Bronchial epithelial cell (primary cell): ENCODE measurements around the gene ZNF564. TPM values are rescaled to one million over a fixed set of nuclear protein-coding genes. Genes with fewer than 3 reads are reported as not detected.

Source experiments
- DNase-seq: peaks from one replicate; pipeline ENCODE4 v3.0.0-alpha.2; 2010; ENCODE audit warnings: low read depth
- FAIRE-seq: peaks from 2 replicates; lab custom pipeline; 2011; peaks lifted over from hg19 to GRCh38; lab: Jason Lieb, UNC
- H3K27me3 ChIP-seq: 2 replicates; pipeline ENCODE4 v1.5.1; 2011; ENCODE audit warnings: low read length; ENCODE audit not compliant: control insufficient read depth, insufficient read depth
- H3K36me3 ChIP-seq: 2 replicates; pipeline ENCODE4 v1.5.1; 2011; ENCODE audit warnings: low read length; ENCODE audit not compliant: control insufficient read depth, insufficient read depth
- H3K4me3 ChIP-seq: 2 replicates; pipeline ENCODE4 v1.5.1; 2011; ENCODE audit warnings: mild to moderate bottlenecking, low read depth, low read length, control low read depth
- total RNA-seq: library from RNA; depleted of rRNA; stranded (reverse); fragments of >200 nt; gene quantifications from 2 replicates; pipeline ENCODE4 v1.2.1, GENCODE V29; 2014
- TF ChIP-seq, protein P1 (sequence below): IDR thresholded peaks from 2 replicates; pipeline ENCODE4 v1.5.1; 2011; ENCODE audit warnings: mild to moderate bottlenecking, moderate library complexity, low read length, control low read depth, inconsistent platforms; ENCODE audit not compliant: insufficient read depth, severe bottlenecking

The ZNF564 gene
- total RNA-seq, 1 donor from 2014 or later, result 9.0 TPM

DNA sequence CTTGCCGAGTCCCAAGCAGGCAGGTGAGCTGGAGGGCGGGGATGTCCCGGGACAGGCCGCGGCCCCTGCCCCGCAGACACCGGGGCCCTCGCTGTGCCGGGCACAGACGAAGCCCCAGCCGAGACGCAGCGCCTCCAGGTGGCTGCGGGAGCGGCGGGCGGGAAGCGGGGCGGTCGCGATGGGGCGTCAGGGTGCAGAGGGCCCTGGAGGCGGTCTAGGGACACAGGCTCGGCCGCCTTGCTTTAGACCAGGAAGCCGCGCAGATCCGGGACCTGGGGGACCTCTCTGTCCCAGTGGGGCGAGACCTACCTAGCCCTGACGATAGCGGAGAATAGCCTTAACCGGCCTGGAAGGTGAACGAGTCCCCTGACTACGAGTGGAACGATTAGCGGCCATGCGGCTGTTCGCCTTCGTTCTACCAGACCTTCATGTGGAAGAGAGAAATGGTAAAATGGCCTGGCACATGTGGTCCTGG, 4.2 kb upstream of the ZNF564 start:
- Histone ChIP-seq H3K27me3 (no peaks in the 10 kb centered on the region), H3K4me3 (no peak overlapping the region), H3K36me3 (no peaks in the 10 kb centered on the region)
- TF ChIP-seq, protein P1, sequence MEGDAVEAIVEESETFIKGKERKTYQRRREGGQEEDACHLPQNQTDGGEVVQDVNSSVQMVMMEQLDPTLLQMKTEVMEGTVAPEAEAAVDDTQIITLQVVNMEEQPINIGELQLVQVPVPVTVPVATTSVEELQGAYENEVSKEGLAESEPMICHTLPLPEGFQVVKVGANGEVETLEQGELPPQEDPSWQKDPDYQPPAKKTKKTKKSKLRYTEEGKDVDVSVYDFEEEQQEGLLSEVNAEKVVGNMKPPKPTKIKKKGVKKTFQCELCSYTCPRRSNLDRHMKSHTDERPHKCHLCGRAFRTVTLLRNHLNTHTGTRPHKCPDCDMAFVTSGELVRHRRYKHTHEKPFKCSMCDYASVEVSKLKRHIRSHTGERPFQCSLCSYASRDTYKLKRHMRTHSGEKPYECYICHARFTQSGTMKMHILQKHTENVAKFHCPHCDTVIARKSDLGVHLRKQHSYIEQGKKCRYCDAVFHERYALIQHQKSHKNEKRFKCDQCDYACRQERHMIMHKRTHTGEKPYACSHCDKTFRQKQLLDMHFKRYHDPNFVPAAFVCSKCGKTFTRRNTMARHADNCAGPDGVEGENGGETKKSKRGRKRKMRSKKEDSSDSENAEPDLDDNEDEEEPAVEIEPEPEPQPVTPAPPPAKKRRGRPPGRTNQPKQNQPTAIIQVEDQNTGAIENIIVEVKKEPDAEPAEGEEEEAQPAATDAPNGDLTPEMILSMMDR, result no peak
- FAIRE-seq (no peak), DNase-seq (no peak)

DNA sequence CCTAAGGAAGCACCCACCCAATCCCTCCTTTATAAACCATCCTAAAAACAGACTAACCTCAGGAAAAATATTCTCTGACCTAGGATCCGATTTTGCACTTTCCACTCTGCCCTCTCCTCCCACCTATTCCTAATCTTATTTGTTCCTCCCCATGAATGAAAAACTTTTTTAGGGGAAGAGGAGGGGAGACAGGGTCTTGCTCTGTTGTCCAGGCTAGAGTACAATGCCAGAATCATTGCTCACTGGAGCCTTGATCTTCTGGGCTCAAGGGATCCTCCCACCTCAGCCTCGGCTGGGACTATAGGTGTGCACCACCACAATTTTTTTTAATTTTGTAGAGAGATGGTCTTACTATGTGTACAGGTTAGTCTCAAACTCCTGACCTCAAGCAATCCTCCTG, 4.4 kb downstream of the ZNF564 start:
- no peak for DNase-seq
- no peak overlapping the region for H3K4me3 ChIP-seq
- TF ChIP-seq, protein P1, result no peak
- H3K27me3 ChIP-seq, result no peaks in the 10 kb centered on the region
- FAIRE-seq, result no peak
- peaks cover 3% of the 10 kb centered on the region for H3K36me3 ChIP-seq

DNA sequence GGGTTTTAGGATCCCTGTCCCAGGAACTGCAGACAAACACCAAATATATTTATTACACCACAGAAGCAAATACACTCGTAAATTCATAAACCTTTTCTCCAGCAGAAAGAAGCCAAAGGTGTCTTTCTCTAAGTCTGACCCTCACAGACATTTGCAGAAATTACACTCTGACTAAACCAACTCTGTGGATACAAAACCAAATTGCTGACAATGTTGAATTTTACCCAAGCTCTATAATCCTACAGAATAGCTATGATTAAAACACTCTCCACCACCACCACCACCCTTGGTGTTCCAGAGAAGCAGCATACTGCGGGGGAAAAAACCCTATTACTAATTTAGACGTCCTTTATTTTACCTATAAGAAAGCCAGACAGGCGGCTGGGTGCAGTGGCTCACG, 5.2 kb downstream of the ZNF564 start:
- FAIRE-seq (no peak), DNase-seq (no peak)
- peaks cover 3% of the 10 kb centered on the region for H3K36me3 ChIP-seq
- H3K27me3 ChIP-seq, result no peaks in the 10 kb centered on the region
- TF ChIP-seq, protein P1, result no peak
- H3K4me3 ChIP-seq, result no peak overlapping the region

DNA sequence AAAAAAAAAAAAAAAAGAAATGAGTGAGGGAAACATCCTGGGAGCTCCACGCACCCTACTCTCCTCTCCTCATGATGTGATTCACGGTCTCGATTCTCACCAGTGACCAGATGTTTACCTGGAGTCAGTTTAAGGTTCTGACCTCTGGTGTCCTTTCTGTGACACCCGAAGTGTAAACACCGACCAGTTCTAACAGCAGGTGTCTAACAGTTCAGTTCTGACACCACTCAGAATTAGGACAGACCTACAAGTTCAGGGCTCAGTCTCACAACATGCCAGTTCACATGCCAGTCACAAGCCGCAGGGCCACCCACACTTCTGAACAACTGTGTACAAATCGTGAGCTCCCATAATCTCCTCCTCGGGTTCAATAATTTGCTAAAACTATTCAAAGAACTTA, 6.0 kb downstream of the ZNF564 start:
- TF ChIP-seq, protein P1, result no peak
- Histone ChIP-seq H3K4me3 (no peak overlapping the region), H3K36me3 (peaks cover 4% of the 10 kb centered on the region), H3K27me3 (no peaks in the 10 kb centered on the region)
- DNase-seq (no peak), FAIRE-seq (no peak)

DNA sequence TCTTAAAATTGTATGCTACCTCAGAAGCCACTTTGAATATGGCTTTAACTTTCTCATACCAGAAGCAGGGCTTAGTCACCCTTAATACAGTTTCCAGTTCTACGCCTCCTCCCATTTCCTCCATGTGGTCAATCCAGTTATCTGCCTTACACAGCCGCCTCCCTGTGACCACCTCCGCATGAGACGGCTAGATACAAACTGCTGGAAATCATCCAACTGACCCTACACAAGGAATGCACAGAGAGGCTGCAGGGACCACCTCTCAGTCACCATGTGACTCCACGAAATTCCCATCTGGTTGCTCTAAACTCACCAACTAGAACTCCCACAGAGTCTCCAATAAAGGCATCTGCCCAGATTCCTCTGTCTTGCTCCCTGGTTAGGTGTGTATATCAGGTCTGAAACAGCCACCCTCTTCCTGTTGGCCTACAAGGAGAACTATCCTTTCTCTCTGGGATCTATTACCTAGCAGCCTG, 6.8 kb downstream of the ZNF564 start:
- Histone ChIP-seq H3K36me3 (peaks cover 6% of the 10 kb centered on the region), H3K4me3 (no peak overlapping the region), H3K27me3 (no peaks in the 10 kb centered on the region)
- TF ChIP-seq, protein P1, result no peak
- DNase-seq (no peak), FAIRE-seq (no peak)

DNA sequence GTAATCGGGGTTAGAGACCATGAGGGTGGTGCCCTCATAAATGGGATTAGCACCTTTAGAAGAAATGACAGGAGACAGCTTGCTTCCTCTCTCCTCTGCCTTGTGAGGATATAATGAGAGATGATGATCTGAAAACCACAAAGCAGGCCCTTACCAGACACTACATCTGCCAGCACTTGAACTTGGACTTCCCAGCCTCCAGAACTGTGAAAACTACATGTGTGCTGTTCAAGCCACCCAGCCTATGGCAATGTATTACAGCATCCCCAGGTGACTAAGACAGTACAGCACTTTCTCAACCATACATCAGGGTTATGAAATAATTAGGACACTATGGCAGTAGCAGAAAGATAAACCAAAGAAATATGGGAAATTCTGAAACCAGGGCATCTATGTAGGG, 7.4 kb downstream of the ZNF564 start:
- no peak overlapping the region for H3K4me3 ChIP-seq
- H3K36me3 ChIP-seq, result peaks cover 6% of the 10 kb centered on the region
- no peaks in the 10 kb centered on the region for H3K27me3 ChIP-seq
- DNase-seq (peak; percentile 51), FAIRE-seq (no peak)
- TF ChIP-seq, protein P1, result no peak
